HepG2 (cell line): ENCODE results near the gene STX2. TPM values are rescaled to one million over a fixed set of nuclear protein-coding genes. Genes with fewer than 3 reads are reported as not detected.

Experiments
- AGO1 ChIP-seq: fragments of 200-400 bp; formaldehyde crosslinking; IDR thresholded peaks from 2 replicates; pipeline ENCODE4 v1.6.1; 2017; ENCODE audit warnings: mild to moderate bottlenecking, low read depth, low read length, moderate library complexity; ENCODE audit not compliant: poor library complexity, severe bottlenecking
- CHD2 ChIP-seq: IDR thresholded peaks from 2 replicates; pipeline ENCODE4 v1.6.1; 2011; ENCODE audit warnings: low read depth, low read length, improper control_type of control experiment
- DMTF1 ChIP-seq: sonication (generic); formaldehyde crosslinking; IDR thresholded peaks from 2 replicates; pipeline ENCODE4 v1.4.0; 2020; ENCODE audit warnings: mild to moderate bottlenecking, missing genetic modification reagents
- ELF1 ChIP-seq: sonication (generic); formaldehyde crosslinking; IDR thresholded peaks from 2 replicates; pipeline ENCODE4 v1.4.0; 2020; ENCODE audit warnings: missing genetic modification reagents
- ERF ChIP-seq: IDR thresholded peaks from 2 replicates; pipeline ENCODE4 v1.6.1; 2018; ENCODE audit warnings: missing biosample characterization, missing genetic modification reagents
- FIP1L1 ChIP-seq: fragments of 200-400 bp; formaldehyde crosslinking; IDR thresholded peaks from 2 replicates; pipeline ENCODE4 v1.6.1; 2018; ENCODE audit warnings: low read depth, mild to moderate bottlenecking, low read length, moderate library complexity, borderline replicate concordance; ENCODE audit not compliant: insufficient read depth
- HDAC1 ChIP-seq: sonication (generic); formaldehyde crosslinking; IDR thresholded peaks from 2 replicates; pipeline ENCODE4 v1.5.1; 2020; ENCODE audit warnings: mild to moderate bottlenecking, missing genetic modification reagents
- HNF4G ChIP-seq, 2 experiments: sonication (generic) in 1 of 2; formaldehyde crosslinking in 1 of 2; IDR thresholded peaks; 2 replicates each; pipeline versions ENCODE4 v1.4.0 to v1.6.1; 2011 to 2020; ENCODE audit warnings: borderline replicate concordance in 2 of 2, low read depth in 2 of 2, mild to moderate bottlenecking in 2 of 2, low read length in 1 of 2, missing genetic modification reagents in 1 of 2, moderate library complexity in 1 of 2
- KLF11 ChIP-seq: IDR thresholded peaks from 2 replicates; pipeline ENCODE4 v1.6.1; 2016; ENCODE audit warnings: missing compliant biosample characterization
- PAXIP1 ChIP-seq: sonication (generic); formaldehyde crosslinking; conservative IDR thresholded peaks from 2 replicates; pipeline ENCODE4 v1.4.0; 2020; ENCODE audit warnings: mild to moderate bottlenecking, missing genetic modification reagents, moderate library complexity
- PHF8 ChIP-seq: sonication (generic); formaldehyde crosslinking; IDR thresholded peaks from 2 replicates; pipeline ENCODE4 v1.5.0; 2020; ENCODE audit warnings: missing genetic modification reagents
- POLR2G ChIP-seq: fragments of 200-400 bp; formaldehyde crosslinking; IDR thresholded peaks from 2 replicates; pipeline ENCODE4 v1.6.1; 2018; ENCODE audit warnings: mild to moderate bottlenecking, low read depth, low read length, moderate library complexity
- SAP130 ChIP-seq: IDR thresholded peaks from 2 replicates; pipeline ENCODE4 v1.6.1; 2016; ENCODE audit warnings: low read depth
- SRY ChIP-seq: sonication (generic); formaldehyde crosslinking; IDR thresholded peaks from 2 replicates; pipeline ENCODE4 v1.8.0; 2022; ENCODE audit warnings: mild to moderate bottlenecking, missing genetic modification reagents
- TERF1 ChIP-seq: sonication (generic); formaldehyde crosslinking; IDR thresholded peaks from 2 replicates; pipeline ENCODE4 v1.8.0; 2022; ENCODE audit warnings: mild to moderate bottlenecking, missing genetic modification reagents, moderate library complexity
- ZBTB26 ChIP-seq: IDR thresholded peaks from 2 replicates; pipeline ENCODE4 v1.6.1; 2016; ENCODE audit warnings: missing compliant biosample characterization, missing genetic modification reagents, borderline replicate concordance
- ZBTB38 ChIP-seq: sonication (generic); formaldehyde crosslinking; IDR thresholded peaks from 2 replicates; pipeline ENCODE4 v1.5.1; 2020; ENCODE audit warnings: mild to moderate bottlenecking, missing genetic modification reagents
- ZNF101 ChIP-seq: sonication (generic); formaldehyde crosslinking; IDR thresholded peaks from 2 replicates; pipeline ENCODE4 v1.4.0; 2020; ENCODE audit warnings: mild to moderate bottlenecking, low read depth, missing genetic modification reagents, borderline replicate concordance
- ZNF709 ChIP-seq: sonication (generic); formaldehyde crosslinking; IDR thresholded peaks from 2 replicates; pipeline ENCODE4 v1.5.0; 2020; ENCODE audit warnings: mild to moderate bottlenecking, missing genetic modification reagents
- ZNF749 ChIP-seq: sonication (generic); formaldehyde crosslinking; IDR thresholded peaks from 2 replicates; pipeline ENCODE4 v1.8.0; 2022; ENCODE audit warnings: mild to moderate bottlenecking, missing genetic modification reagents, moderate library complexity, borderline replicate concordance
- ZNF768 ChIP-seq: sonication (generic); formaldehyde crosslinking; IDR thresholded peaks from 2 replicates; pipeline ENCODE4 v1.4.0; 2020; ENCODE audit warnings: missing genetic modification reagents
- ZNF850 ChIP-seq: sonication (generic); formaldehyde crosslinking; conservative IDR thresholded peaks from 2 replicates; pipeline ENCODE4 v1.9.0; 2021; ENCODE audit warnings: mild to moderate bottlenecking, missing genetic modification reagents
- polyA plus RNA-seq, 8 experiments: library from polyadenylated mRNA; depleted of rRNA in 3 of 8; stranded (reverse) in 7 of 8; unstranded in 1 of 8; fragments of >200 nt; fragmentation: Illumina TruSeq in 4 of 8; extraction: Trizol in 4 of 8; gene quantifications; 2 replicates each; pipeline versions ENCODE4 v1.2.1 to v1.2.3, GENCODE V29; 2011 to 2016; ENCODE audit warnings: low read depth in 4 of 8, missing spikeins in 1 of 8, mixed read lengths in 1 of 8; ENCODE audit not compliant: insufficient read depth in 1 of 8
- total RNA-seq, 5 experiments: library from RNA; depleted of rRNA; stranded (reverse); fragments of >200 nt; fragmentation: Illumina TruSeq; extraction: Trizol; gene quantifications; 2 replicates each; pipeline ENCODE4 v1.2.3, GENCODE V29; 2016; ENCODE audit warnings: low read depth in 1 of 5

The STX2 gene
- total and polyA plus RNA-seq, 2 of the 13 experiments (the other 11 are each of a cell fraction or from before 2014, with no cell fraction given): 13.4 to 25.1 TPM

- TF ChIP-seq HNF4G (IDR thresholded peaks at IDR 0.05; ENCODE audit: borderline replicate concordance, low read depth, low read length): no peak
- no peak for TF ChIP-seq HNF4G (CRISPR knock-in tag; IDR thresholded peaks at IDR 0.05; ENCODE audit: borderline replicate concordance, low read depth)
- TF ChIP-seq CHD2: no peak
- 0 out of 2 replicates have a peak, but pooled peaks have one; percentile 27 for TF ChIP-seq ERF
- no peak for TF ChIP-seq PAXIP1 (CRISPR knock-in tag)
- no peak for TF ChIP-seq ZBTB26 (CRISPR knock-in tag)
- peak; percentile 43; the same call in 1 of the 2 replicates for TF ChIP-seq ZNF768 (CRISPR knock-in tag)
- no peak for TF ChIP-seq POLR2G
- TF ChIP-seq ZNF749: 0 out of 2 replicates have a peak, but pooled peaks have one; percentile 31
- no peak for TF ChIP-seq ELF1 (CRISPR knock-in tag)
- peak; percentile 33; the same call in 1 of the 2 replicates for TF ChIP-seq SAP130 (CRISPR knock-in tag)
- TF ChIP-seq ZNF709 (CRISPR knock-in tag): no peak
- TF ChIP-seq TERF1 (CRISPR knock-in tag): no peak
- no peak for TF ChIP-seq ZNF101 (CRISPR knock-in tag)
- TF ChIP-seq ZNF850 (CRISPR knock-in tag): no peak
- no peak for TF ChIP-seq PHF8 (CRISPR knock-in tag)
- 0 out of 2 replicates have a peak, but pooled peaks have one; percentile 47 for TF ChIP-seq SRY (CRISPR knock-in tag)
- no peak for TF ChIP-seq AGO1
- TF ChIP-seq KLF11 (CRISPR knock-in tag): no peak
- no peak for TF ChIP-seq HDAC1 (CRISPR knock-in tag)
- no peak for TF ChIP-seq FIP1L1
- peak; percentile 95 for TF ChIP-seq ZBTB38 (CRISPR knock-in tag)
- TF ChIP-seq DMTF1 (CRISPR knock-in tag): no peak
Observed at GRCh38 chr12:130826151-130826801, 12.8 kb downstream of the STX2 start (continued).
